ENCODE results near the gene PLOD2.

Gene PLOD2

GRCh38 chr3:146052056-146052790, 108.8 kb downstream of the PLOD2 start:
- Histone ChIP-seq H3K27me3 (ENCODE audit: insufficient read depth, poor library complexity, severe bottlenecking) (no peaks in the 10 kb centered on the region), H3K27ac (replicated peaks) (no peak overlapping the region), H3K4me3 (replicated peaks; ENCODE audit: insufficient read depth, low read length) (no peak overlapping the region)
- TF ChIP-seq REST (IDR thresholded peaks at IDR 0.05; ENCODE audit: insufficient replicate concordance, low read depth) = no peak
- TF ChIP-seq GABPA (IDR thresholded peaks at IDR 0.05; ENCODE audit: low read depth) = no peak
- no peak for TF ChIP-seq CTCF (IDR thresholded peaks at IDR 0.05; ENCODE audit: insufficient read depth, low read length)
- TF ChIP-seq SPI1 (IDR thresholded peaks at IDR 0.05; ENCODE audit: borderline replicate concordance, low read depth) = no peak
- no peak for TF ChIP-seq POLR2AphosphoS5 (IDR thresholded peaks at IDR 0.05; ENCODE audit: low read depth)
- no peak for DNase-seq (ENCODE audit: low read depth in 1 of 2, low spot score in 1 of 2)

GRCh38 chr3:146050691-146051090, 110.3 kb downstream of the PLOD2 start:
- H3K27me3 ChIP-seq (ENCODE audit: insufficient read depth, poor library complexity, severe bottlenecking) = no peaks in the 10 kb centered on the region
- DNase-seq (ENCODE audit: low read depth in 1 of 2, low spot score in 1 of 2) = no peak
- TF ChIP-seq CTCF (IDR thresholded peaks at IDR 0.05; ENCODE audit: insufficient read depth, low read length) = no peak
- no peak for TF ChIP-seq POLR2AphosphoS5 (IDR thresholded peaks at IDR 0.05; ENCODE audit: low read depth)
- TF ChIP-seq SPI1 (IDR thresholded peaks at IDR 0.05; ENCODE audit: borderline replicate concordance, low read depth) = no peak
- no peak for TF ChIP-seq REST (IDR thresholded peaks at IDR 0.05; ENCODE audit: insufficient replicate concordance, low read depth)
- no peak for TF ChIP-seq GABPA (IDR thresholded peaks at IDR 0.05; ENCODE audit: low read depth)

GRCh38 chr3:146047485-146047884, 113.5 kb downstream of the PLOD2 start:
- DNase-seq (ENCODE audit: low read depth in 1 of 2, low spot score in 1 of 2) = no peak
- no peaks in the 10 kb centered on the region for H3K27me3 ChIP-seq (ENCODE audit: insufficient read depth, poor library complexity, severe bottlenecking)
- TF ChIP-seq SPI1 (IDR thresholded peaks at IDR 0.05; ENCODE audit: borderline replicate concordance, low read depth) (no peak), REST (IDR thresholded peaks at IDR 0.05; ENCODE audit: insufficient replicate concordance, low read depth) (no peak)
- no peak overlapping the region for H3K27ac ChIP-seq (replicated peaks)
- no peak overlapping the region for H3K4me3 ChIP-seq (replicated peaks; ENCODE audit: insufficient read depth, low read length)

More at GRCh38 chr3:146050691-146051090, 110.3 kb downstream of the PLOD2 start:
- no peak overlapping the region for H3K4me3 ChIP-seq (replicated peaks; ENCODE audit: insufficient read depth, low read length)
- no peak overlapping the region for H3K27ac ChIP-seq (replicated peaks)

Measured in HL-60 (cell line).